Cardiac fibroblast (primary cell): Measurements from ENCODE around the gene PARD6B.

Experiments
- DNase-seq, 2 donors: peaks; one replicate each; pipeline versions ENCODE4 v3.0.0 to v3.0.0-alpha.2; 2010; ENCODE audit warnings: low read depth in 2 of 2
- H3K4me3 ChIP-seq, 2 donors: replicated peaks in 1 of 2; 1 replicate in 1 of 2; 2 replicates in 1 of 2; pipeline ENCODE4 v1.5.1; 2011; ENCODE audit warnings: low read depth in 2 of 2, low read length in 2 of 2, mild to moderate bottlenecking in 2 of 2, moderate library complexity in 1 of 2
- TF ChIP-seq, protein P1 (sequence below): IDR thresholded peaks from one replicate; pipeline ENCODE4 v1.5.1; 2011; ENCODE audit warnings: low read depth, mild to moderate bottlenecking, low read length, inconsistent platforms

Gene PARD6B

DNA sequence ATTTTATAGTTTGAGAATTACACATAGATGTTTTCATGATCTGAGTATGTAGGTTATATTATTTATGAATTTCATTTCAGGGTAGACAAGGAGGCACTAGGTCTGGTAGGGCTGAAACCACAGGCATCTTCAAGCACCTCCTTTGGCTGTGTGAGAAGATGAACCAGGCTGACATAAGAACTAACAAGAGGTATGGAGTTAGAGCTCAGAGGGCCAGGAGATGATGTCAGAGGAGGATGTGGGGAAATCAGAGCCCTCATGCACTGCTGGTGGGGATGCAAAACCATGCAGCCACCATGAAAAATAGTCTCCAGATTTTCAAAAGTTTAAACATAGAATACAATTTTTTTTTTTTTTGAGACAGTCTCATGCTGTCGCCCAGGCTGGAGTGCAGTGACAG is 26.4 kb upstream of the PARD6B start:
- TF ChIP-seq, protein P1, sequence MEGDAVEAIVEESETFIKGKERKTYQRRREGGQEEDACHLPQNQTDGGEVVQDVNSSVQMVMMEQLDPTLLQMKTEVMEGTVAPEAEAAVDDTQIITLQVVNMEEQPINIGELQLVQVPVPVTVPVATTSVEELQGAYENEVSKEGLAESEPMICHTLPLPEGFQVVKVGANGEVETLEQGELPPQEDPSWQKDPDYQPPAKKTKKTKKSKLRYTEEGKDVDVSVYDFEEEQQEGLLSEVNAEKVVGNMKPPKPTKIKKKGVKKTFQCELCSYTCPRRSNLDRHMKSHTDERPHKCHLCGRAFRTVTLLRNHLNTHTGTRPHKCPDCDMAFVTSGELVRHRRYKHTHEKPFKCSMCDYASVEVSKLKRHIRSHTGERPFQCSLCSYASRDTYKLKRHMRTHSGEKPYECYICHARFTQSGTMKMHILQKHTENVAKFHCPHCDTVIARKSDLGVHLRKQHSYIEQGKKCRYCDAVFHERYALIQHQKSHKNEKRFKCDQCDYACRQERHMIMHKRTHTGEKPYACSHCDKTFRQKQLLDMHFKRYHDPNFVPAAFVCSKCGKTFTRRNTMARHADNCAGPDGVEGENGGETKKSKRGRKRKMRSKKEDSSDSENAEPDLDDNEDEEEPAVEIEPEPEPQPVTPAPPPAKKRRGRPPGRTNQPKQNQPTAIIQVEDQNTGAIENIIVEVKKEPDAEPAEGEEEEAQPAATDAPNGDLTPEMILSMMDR, result no peak
- H3K4me3 ChIP-seq, result no peak overlapping the region
- peak; percentile 31 to 46 for DNase-seq

DNA sequence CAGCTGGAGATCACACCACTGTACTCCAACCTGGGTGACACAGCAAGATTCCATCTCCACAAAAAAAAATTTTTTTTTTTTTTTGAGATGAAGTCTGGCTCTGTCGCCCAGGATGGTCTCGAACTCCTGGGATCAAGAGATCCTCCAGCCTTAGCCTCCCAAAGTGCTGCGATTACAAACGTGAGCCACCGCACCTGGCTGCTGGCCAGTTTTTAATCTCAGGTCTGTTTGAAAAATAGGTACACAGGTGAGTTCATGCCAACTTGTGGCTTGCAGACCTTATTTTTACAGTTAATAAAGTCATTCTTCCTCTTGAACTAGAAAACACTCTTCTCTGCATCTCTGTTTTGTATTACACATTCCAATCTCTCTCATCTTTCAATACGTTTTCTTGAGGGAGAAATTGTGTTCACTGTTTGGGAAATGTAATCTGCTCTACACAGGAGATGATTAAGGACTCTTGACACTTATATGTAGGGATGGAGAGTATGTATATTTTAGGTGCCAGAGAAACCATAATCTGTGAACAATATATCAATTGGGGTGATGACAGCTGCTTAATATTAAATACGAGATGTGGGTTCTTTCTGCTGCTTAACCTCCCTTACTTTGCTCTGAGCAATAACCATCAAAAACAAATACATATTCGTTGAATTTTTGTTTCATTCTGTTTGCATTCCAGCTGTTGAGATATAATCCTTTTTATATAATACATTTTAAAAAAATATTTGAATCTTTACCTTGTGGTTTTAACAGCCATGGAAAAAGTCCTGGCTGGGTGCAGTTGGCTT is 22.3 kb upstream of the PARD6B start:
- H3K4me3 ChIP-seq, result no peak overlapping the region
- DNase-seq, result no peak
- TF ChIP-seq, protein P1, result no peak

DNA sequence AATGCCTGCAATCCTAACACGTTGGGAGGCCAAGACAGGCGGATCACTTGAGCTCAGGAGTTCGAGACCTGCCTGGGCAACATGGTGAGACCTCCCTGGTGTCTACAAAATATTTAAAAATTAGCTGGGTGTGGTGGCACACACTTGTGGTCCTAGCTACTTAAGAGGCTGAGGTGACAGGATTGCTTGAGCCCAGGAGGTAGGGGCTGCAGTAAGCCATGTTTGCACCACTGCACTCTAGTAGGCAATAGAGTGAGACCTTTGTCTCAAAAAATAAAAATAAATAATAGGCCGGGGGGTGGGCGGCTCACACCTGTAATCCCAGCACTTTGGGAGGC is 21.8 kb upstream of the PARD6B start:
- DNase-seq, result no peak
- TF ChIP-seq, protein P1, result no peak
- H3K4me3 ChIP-seq, result no peak overlapping the region

DNA sequence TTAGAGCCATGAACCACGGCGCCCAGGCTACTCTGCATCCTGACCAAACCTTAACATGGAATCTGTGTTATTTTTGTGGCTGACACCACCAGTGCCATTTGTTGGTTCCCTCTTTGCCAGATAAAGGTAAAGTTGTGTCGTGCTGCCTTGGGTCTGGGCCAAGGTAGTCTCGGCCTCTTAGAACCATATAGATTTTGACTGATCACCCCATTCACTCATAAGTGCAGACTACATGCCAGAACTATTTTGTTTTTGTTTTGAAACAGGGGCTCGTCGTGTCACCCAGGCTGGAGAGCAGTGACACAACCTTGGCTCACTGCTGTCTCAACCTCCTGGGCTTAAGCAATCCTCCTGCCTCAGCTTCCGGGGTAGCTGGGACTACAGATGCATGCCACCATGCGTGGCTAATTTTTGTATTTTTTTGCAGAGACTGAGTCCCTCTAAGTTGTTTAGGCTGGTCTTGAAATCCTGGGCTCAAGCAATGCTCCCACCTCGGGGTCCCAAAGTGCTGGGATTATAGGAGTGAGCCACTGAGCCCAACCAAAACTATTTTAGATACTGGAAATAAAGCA is 20.8 kb upstream of the PARD6B start:
- peak; percentile 49 to 80 for DNase-seq
- TF ChIP-seq, protein P1, result no peak
- no peak overlapping the region for H3K4me3 ChIP-seq

DNA sequence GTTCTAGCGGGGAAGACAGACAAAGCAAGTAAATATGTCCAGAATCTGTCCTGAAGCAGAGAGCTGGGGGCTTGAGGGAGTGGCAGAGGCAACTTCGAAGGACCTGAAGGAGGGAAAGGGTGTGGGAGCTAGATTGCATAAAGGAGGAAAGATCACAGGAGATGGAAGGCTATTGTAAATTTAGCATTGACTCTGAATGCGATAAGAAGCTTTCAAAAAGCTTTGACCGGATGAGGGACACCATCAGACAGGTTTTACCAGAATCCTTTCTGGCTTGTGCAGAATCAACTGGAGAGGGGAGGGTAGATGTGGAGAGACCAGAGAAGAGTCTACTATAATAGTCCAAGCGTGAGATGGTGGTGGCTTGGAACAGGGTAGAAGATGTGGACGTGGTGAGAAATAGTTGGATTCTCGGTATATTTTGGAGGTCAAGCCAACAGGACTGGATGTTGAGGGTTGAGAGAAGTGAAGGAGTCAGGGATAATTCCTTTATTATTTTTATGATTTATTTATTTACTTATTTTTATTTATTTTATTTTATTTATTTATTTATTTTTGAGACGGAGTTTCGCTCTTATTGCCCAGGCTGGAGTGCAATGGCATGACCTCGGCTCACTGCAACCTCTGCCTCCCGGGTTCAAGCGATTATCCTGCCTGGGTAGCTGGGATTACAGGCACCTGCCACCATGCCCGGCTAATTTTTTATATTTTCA is 20.1 kb upstream of the PARD6B start:
- no peak overlapping the region for H3K4me3 ChIP-seq
- TF ChIP-seq, protein P1, result no peak
- DNase-seq, result no peak

DNA sequence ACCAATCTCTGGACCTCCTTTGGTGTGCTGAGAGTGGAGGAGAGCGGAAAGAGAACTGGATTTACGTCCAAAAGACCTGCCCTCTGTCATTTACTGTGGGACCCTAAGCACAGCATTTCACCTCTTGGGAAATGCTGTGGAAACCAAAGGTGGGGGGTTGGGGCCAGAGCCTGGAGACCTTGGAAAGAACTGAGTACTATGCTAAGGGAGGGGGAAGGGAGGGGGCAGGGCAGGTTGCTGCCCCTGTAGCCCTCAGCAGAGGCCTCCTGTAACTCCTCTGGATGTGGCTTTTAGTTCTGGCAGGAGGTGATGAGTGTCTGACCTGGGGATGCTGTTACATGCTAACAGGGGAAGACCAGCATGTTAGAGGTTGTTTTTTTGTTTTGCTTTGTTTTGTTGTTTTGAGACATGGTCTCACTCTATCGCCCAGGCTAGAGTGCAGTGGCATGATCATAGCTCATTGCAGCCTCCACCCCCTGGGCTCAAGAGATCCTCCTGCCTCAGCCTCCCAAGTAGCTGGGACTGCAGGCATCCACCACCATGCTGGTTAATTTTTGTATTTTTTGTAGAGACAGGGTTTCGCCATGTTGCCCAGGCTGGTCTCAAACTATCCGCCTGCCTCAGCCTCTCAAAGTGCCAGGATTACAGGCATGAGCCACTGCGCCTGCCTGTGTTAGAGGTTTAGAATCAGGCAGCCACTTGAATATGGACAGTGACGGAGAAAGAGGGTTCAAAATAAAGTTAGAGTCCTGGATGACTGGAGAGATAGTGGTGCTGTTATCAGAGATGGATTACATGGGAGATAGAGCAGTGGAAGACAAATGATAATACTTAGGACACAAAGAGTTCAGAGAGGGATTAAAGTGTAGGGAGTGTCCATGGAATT is 18.4 kb upstream of the PARD6B start:
- H3K4me3 ChIP-seq, result no peak overlapping the region
- no peak for DNase-seq
- TF ChIP-seq, protein P1, result no peak
